8988T (cell line): Measurements from ENCODE around the gene DUSP12.
"Not testable (repeated sequence)": the region's sequence is repeated elsewhere in the genome, so short reads cannot be mapped to it uniquely, and the experiment has no call there.

Experiments
- DNase-seq: peaks from one replicate; pipeline ENCODE4 v3.0.0; 2011

Gene DUSP12

GRCh38 chr1:161728376-161729226 lies 21.0 kb upstream of the DUSP12 start:
- no peak for DNase-seq

GRCh38 chr1:161730050-161730564 lies 19.5 kb upstream of the DUSP12 start:
- DNase-seq: no peak

- no peak for DNase-seq
These were observed 18.3 kb upstream of the DUSP12 start for GRCh38 chr1:161731241-161731640.

- no peak for DNase-seq
These were observed 17.4 kb upstream of the DUSP12 start for GRCh38 chr1:161731981-161732718.

GRCh38 chr1:161733526-161733925 lies 16.1 kb upstream of the DUSP12 start:
- DNase-seq: no peak

- no peak for DNase-seq
These were observed 13.7 kb upstream of the DUSP12 start for GRCh38 chr1:161735837-161736236.

- no peak for DNase-seq
These were observed 13.1 kb upstream of the DUSP12 start for GRCh38 chr1:161736335-161736969.

GRCh38 chr1:161737625-161738024 lies 12.0 kb upstream of the DUSP12 start:
- no peak for DNase-seq

- DNase-seq: no peak
These were observed 10.8 kb upstream of the DUSP12 start for GRCh38 chr1:161738627-161739287.

- DNase-seq: no peak
These were observed 9.6 kb upstream of the DUSP12 start for GRCh38 chr1:161739865-161740566.

GRCh38 chr1:161740921-161741320 lies 8.7 kb upstream of the DUSP12 start:
- DNase-seq: no peak

- DNase-seq: no peak
These were observed 6.4 kb upstream of the DUSP12 start for GRCh38 chr1:161743231-161743630.

GRCh38 chr1:161747801-161748200 lies 1.8 kb upstream of the DUSP12 start:
- DNase-seq: no peak

GRCh38 chr1:161763522-161764098 lies 14.0 kb downstream of the DUSP12 start:
- no peak for DNase-seq

- DNase-seq: peak; percentile 24
These were observed 16.8 kb downstream of the DUSP12 start, which contains the start of gene ATF6 for GRCh38 chr1:161766102-161766981. TSS of gene ATF6 (plus strand) at chr1:161766320. CDS start at chr1:161766361, 41 bp downstream.

GRCh38 chr1:161768461-161768860 lies 18.9 kb downstream of the DUSP12 start:
- DNase-seq: no peak

GRCh38 chr1:161768986-161769672 lies 19.5 kb downstream of the DUSP12 start:
- no peak for DNase-seq

- not testable (repeated sequence) for DNase-seq
These were observed 20.1 kb downstream of the DUSP12 start for GRCh38 chr1:161769673-161770045.

- no peak for DNase-seq
These were observed 20.7 kb downstream of the DUSP12 start for GRCh38 chr1:161770250-161770649.

GRCh38 chr1:161771161-161771560 lies 21.6 kb downstream of the DUSP12 start:
- DNase-seq: no peak
